ENCODE measurements around the gene GINS2.

GINS2 gene

GRCh38 chr16:85627526-85628264 lies 61.1 kb downstream of the GINS2 start:
- no peaks in the 10 kb centered on the region for H3K27me3 Mint-ChIP-seq
- H3K4me1 Mint-ChIP-seq: peaks cover 80% of the 10 kb centered on the region
- H3K9me3 Mint-ChIP-seq: peaks cover 0 to 16% of the 10 kb centered on the region in 2 donors
- ATAC-seq: no peak
- H3K4me3 Mint-ChIP-seq: no peak overlapping the region
- peak overlapping the region in 1 of 2 donors; percentile 38 for H3K27ac Mint-ChIP-seq
- DNase-seq: no peak

GRCh38 chr16:85627089-85627488 lies 61.7 kb downstream of the GINS2 start:
- peaks cover 0 to 16% of the 10 kb centered on the region in 2 donors for H3K9me3 Mint-ChIP-seq
- DNase-seq (peak in 1 of 2 donors; percentile 39), ATAC-seq (peak; percentile 67)
- no peaks in the 10 kb centered on the region for H3K27me3 Mint-ChIP-seq
- H3K4me3 Mint-ChIP-seq: no peak overlapping the region
- peak overlapping the region in 1 of 2 donors; percentile 38 for H3K27ac Mint-ChIP-seq
- H3K4me1 Mint-ChIP-seq: peaks cover 81% of the 10 kb centered on the region

Measured in stimulated activated naive CD8-positive, alpha-beta T cell treated with anti-CD3 and anti-CD28 coated beads, Interleukin-15, amount 100 ng/mL, for 72 hours (primary cell).